HTERT RPE-1 (cell line): Measurements from ENCODE around the gene UBN1.

ENCODE experiments used
- in situ Hi-C: fragments of 300-500 bp; cut with MboI; formaldehyde crosslinking; loops from 4 replicates; pipeline ENCODE4 v1.14.3; 2020; ENCODE audit warnings: low sequenced_read_pairs

UBN1 gene

DNA sequence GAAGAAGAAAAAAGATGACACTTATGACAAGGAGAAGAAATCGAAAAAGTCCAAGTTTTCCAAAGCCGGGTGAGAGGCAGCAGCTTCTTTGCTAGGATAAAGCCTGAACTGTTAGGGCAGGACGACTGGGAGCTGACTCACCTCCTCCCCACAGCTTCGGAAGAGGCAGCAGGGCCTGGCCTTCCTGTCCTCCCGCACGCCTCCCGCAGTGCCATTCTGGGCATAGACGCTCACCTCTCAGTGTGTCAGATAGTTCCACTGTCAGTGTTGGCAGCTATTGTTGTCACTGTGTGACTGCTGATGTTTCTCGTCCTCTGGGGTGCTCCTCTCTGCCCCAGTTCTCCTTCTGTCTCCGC is 12.6 kb downstream of the UBN1 start:
- in situ Hi-C loops, result no loop called here

DNA sequence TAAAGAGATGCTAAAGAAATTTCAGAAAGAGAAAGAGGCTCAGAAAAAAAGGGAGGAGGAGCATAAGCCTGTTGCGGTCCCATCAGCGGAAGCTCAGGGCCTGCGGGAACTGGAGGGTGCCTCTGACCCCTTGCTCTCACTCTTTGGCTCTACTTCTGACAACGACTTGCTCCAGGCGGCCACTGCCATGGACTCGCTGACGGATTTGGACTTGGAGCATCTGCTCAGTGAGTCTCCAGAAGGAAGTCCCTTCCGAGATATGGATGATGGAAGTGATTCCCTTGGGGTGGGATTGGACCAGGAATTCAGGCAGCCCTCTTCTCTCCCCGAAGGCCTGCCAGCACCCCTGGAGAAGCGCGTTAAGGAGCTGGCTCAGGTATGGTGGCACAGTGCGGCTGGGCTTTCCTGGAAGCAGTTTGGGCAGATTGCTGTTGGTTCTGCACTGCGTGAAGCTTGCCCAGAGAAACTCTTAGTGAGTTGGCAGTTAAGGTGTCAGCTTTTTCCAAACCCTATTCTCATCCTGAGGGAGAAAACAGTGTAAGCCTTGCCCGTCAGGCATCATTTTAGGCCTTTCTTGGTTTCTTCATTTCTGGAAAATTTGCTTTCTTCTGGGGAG is 13.6 kb downstream of the UBN1 start:
- in situ Hi-C loops, result no loop called here

DNA sequence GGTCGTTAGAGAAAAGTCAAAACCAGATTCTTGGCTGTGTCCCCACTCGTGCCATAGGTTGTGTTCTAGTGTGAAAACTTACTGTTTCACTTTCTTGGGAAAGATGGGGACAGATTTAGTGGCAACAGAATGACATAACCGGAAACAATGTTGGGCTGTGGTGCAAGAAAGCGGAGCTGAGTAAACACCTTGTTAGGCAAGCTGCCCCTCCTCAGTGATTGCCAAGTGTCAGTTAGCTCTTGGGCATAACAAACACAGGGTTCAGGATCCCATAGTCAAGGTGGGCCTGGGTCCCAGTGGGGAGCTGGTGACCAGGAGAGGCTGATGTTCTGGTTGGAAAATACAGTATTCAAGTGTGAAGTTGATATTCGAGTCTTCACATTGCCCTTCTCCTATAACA is 15.4 kb downstream of the UBN1 start:
- in situ Hi-C loops, result no loop called here

DNA sequence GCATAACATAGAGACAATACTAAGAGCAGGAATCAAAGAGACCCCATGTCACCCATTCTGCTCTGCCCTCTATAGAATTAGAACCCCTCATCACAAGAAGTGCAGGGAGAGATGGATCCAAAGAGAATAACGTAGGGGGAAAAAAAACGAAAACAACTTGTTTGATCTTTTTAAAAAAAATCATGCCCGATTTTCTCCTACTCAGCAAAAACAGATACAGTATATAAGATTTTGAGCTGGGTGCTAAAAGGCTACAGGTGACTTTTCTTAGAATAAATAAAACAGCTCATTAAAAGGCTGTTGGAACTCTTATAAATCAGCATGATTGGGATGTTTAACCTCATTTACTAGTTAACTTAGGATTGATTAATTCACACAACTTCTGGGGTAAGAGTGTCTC is 17.4 kb downstream of the UBN1 start:
- in situ Hi-C loops, result no loop called here

DNA sequence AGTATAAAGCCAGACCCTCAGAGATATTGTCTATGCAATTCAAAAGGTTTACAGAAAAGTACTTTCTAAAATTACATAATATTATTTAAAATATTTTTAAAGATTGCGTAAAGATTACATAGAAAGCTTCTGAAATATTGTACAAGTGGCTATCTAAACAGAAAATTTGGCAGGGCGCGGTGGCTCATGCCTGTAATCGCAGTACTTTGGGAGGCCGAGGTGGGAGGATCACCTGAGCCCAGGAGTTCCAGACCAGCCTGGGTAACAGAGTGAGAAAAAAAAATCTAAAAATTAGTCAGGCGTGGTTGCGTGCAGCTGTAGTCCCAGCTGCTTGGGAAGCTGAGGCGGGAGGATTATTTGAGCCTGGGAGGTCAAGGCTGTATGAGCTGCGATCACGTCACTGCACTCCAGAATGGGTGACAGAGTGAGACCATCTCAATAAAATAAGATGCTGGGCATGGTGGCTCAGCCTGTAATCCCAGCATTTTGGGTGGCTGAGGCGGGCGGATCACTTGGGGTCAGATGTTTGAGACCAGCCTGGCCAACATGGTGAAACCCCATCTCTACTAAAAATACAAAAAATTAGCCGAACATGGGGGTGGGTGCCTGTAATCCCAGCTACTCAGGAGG is 18.1 kb downstream of the UBN1 start:
- in situ Hi-C loops, result no loop called here

DNA sequence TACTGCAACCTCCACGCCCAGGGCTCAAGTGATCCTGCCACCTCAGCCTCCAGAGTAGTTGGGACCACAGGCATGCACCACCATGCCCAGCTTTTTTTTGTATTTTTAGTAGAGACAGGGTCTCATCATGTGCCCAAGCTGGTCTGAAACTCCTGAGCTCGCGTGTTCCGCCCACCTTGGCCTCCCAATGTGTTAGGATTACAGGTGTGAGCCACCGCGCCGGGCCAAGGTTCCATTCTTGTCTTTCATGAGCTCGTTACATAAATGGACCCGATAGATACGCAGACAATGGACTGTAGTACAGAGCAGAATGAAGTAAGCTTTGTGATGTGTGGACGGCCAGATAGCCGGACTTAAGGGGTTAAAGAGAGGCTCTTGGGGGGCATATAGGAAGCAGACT is 19.3 kb downstream of the UBN1 start:
- in situ Hi-C loops, result no loop called here

DNA sequence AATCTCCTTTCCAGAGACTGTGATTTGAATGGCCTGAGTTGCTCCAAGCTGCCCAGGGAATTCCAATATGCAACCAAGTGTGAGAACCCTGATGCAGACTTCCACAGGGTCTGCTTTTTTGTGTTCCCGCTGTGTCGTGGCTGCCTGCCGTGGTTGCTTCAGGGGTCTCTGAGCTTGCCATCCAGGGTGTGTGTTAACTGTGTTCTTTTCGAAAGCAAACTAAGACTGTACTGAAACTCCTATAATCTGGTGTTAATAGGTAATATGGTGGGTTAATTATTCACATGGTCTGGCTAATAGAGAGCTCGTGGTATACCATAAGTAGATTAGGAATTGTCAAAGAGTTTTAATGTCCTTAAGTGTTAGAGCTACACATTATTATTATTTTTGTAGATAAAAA is 20.7 kb downstream of the UBN1 start:
- in situ Hi-C loops, result no loop called here

DNA sequence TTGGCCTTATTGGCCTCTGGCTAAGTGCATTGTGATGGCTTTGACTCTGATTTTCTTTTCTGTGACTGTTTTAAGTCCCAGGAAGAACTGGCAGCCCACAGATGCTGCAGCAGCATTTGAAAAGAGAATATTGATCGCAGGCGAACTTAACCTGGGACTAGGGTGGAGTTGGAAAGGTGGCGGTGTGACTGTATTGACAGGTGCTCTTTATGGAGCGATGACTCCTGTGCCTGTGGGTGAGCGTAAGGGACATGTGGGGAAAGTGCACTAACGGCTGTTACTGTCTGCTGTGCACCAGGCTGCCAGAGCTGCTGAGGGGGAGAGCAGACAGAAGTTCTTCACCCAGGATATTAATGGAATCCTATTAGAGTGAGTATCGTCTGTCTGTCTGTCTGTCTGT is 21.3 kb downstream of the UBN1 start:
- in situ Hi-C loops, result no loop called here

DNA sequence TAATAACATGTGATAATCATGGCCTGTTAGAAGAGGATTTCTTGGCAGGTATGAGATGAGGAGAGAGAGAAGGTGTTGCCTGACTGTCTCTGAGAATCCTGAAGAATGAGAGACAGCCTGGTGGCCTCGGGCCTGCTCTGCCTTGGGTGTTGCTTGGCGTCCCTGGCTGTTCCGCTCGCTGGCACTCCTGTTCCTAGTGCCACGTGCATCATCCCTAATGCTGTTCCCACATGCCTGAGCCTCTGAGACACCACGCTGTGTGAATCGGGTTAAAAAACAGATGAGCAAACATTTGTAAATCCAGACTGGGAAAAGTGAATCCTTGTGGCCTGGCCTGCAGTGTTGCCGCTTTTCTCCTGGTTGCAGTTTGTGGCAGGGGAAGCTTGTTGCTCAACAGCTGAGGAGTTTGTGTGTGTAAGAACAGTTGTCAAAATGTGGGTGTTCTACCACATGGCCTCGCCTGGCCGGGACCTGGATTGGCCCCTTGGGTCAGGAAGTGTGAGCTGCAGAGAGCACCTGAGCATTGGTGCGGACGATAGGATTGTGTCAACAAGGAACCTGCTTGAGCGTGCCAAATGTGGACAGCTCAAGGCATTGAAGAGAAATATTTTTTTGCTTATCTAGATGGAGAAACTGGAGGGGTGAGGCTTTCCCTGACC is 22.0 kb downstream of the UBN1 start:
- in situ Hi-C loops, result no loop called here

DNA sequence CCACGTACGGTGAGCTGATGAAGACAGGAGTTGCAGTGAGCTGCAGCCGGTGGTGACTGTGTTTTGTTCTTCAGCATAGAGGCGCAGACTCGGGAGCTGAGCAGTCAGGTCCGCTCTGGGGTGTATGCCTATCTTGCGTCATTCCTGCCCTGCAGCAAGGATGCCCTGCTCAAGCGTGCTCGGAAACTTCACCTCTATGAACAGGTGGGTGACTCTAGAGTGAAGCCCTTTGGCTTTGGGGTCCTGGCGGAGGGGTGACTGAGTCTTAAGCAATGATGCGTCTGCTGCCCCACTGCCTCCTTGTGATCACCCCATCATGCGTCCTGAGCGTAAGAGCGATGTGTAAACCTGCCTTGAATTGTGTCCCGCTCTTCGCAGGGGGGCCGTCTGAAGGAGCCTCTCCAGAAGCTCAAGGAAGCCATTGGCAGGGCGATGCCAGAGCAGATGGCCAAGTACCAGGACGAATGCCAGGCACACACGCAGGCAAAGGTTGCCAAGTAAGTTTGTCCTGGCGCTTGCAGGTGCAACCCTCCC is 22.9 kb downstream of the UBN1 start:
- in situ Hi-C loops, result no loop called here

DNA sequence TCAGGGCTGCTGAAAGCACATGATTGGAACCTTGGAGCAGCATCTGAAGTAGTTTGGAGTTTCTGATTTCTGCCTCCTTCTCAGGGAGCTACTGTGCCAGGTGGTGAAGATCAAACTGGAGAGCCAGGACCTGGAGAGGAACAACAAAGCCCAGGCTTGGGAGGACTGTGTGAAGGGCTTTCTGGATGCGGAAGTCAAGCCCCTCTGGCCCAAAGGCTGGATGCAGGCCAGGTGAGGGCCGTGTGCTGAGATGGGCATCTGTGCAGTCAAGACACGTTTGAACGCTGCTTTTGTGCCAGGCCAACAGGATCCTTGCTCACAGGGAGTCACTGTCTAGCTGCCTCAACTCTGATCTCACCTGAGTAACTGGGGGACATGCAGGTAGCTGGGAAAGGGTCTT is 23.8 kb downstream of the UBN1 start:
- in situ Hi-C loops, result no loop called here

DNA sequence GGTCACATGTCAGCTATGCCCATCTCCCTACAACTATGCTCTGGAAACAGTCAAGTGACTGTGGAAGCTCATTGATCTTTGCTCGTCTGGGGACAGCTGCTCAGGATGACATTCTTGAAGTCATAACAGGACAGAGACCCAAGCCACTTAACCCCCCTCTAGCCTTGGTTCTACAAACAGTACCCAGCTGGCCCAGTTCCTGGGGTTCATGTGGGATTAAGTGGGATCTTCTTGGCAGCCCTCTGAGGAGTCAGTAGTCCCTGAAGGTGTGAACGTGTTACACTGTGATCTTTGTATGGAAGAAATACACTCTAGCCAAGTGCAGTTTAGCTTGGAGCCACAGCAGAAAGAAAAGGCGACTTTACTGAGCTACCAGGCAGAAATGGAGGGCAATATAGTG is 25.8 kb downstream of the UBN1 start:
- in situ Hi-C loops, result no loop called here

DNA sequence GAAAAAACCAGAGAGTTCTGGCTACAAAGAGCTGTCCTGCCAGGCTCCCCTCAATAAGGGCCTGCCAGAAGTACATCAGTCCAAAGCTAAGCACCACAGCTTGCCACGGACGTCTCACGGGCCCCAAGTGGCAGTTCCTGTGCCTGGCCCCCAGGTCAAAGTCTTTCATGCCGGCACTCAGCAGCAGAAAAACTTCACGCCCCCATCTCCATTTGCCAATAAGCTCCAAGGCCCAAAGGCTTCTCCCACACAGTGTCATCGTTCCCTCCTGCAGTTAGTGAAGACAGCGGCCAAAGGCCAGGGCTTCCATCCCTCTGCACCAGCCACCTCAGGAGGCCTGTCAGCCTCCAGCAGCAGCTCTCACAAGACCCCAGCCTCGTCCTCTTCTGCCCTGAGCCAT is 27.4 kb downstream of the UBN1 start:
- in situ Hi-C loops, result no loop called here

DNA sequence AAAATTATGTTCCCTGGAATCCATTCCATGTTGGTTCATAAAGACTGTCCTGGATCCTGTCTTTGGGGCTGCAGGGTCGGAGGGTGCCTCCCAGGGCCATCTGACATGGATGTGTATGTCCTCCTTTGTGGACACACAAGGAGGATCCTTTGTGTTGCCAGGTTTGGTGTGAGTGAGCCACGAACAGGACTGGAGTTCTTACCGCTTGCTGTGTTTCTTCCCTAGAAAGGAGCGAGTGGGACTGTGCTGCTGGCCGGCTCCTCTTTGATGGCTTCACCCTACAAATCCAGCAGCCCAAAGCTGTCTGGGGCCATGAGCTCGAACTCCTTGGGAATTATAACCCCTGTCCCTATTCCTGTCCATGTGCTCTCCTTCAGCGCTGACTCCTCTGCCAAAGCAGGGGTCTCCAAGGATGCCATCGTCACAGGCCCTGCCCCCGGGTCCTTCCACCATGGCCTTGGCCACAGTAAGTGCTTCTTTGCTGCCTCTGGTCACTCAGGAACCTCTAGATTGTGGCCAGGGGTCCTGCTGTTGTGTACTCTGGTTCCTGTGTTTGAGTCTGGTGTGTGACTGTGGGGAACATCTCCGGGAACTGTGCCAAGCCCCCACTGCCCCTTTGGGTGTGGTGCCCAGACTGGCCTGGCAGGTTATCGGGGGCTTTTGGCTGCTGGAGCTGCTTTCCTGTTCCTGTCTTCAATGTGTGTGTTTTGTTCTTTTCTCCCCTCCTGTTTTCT is 29.5 kb downstream of the UBN1 start:
- in situ Hi-C loops, result no loop called here

DNA sequence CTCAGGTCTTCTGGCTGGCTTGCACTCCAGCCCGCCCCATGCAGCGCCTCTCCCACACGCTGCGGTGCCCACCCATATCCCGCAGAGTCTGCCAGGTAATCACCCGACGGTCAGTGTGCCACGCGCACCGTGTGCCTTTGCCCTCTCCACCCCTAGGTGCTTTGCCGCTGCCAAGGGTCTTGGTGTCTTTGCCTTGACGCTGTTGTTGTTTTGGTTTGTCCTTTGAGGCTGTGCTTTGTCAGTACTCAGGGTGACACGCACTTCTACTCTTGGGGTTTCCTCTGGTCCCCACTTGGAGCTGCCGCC is 30.1 kb downstream of the UBN1 start:
- in situ Hi-C loops, result no loop called here

DNA sequence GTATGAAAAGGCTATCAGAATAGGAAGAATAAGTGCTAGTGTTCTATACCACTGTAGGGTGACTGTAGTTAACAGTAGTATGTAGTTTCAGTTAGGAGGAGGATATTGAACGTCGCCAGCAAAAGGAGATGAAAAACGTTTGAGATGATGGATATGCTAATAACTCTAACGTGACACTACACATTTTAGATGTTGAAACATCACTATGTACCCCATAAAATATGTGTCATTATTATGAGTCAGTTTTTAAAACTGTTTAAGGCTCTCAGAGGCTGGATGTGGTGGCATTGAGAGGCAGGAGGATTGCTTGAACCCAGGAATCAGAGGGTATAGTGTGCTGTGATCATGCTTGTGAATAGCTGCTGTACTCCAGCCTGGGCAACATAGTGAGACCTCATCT is 31.8 kb downstream of the UBN1 start:
- in situ Hi-C loops, result no loop called here

DNA sequence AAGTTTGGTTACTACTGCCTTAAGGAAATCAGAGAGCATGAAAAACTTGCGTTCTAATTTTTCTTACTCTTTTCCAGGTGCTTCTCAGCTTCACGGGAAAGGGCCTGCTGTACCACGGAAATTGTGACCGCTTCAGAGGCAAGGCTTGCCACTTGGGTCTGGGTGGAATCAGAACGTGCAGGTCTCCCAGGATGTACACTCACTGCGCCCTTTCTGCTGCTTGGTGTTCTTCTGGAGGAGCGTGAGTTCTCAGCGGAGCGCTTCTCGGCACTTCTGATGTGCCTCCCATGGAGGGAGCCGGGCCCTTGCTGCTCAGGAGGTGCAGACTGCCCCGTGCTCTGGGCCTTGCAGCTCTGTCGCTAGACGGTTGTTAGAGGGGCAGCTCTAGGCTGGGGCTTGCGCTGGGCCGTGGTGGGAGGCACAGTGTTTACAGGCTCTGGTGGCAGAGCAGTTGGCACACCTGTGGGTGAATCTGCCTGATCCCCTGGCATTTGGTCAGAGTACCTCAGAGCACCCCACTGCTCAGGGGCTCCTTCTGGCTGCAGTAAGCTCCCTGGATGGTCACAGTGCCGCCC is 32.8 kb downstream of the UBN1 start:
- in situ Hi-C loops, result no loop called here

DNA sequence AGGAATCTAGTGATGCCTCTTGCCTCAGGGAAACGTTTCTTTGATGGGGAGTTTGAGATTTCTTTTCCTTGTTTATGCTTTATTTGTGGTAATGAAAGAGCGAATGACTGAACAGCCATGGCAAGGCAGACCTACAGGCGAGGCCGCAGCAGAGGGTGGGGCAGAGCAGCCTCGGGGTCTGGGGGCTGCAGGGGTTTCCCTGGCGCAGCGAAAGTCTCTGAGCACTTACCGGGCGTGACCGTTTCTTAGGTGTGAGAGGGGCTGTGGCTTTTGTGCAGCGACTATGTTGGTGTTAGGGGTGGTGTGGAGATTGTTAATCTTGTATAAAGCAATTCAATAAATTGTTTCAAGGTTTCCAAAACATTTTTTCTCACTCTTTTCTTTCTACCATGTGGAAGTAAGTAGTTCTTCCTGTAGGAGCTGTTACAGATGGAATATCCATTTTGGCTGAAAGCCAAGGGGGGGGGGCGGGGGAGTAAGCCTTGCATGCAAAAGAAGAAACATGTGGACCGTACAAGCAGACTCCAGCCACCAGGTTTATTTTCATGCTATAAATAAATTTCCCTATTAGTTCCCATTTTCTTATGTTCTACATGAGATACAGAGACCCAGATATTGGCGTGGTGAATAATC is 34.8 kb downstream of the UBN1 start:
- in situ Hi-C loops, result no loop called here

DNA sequence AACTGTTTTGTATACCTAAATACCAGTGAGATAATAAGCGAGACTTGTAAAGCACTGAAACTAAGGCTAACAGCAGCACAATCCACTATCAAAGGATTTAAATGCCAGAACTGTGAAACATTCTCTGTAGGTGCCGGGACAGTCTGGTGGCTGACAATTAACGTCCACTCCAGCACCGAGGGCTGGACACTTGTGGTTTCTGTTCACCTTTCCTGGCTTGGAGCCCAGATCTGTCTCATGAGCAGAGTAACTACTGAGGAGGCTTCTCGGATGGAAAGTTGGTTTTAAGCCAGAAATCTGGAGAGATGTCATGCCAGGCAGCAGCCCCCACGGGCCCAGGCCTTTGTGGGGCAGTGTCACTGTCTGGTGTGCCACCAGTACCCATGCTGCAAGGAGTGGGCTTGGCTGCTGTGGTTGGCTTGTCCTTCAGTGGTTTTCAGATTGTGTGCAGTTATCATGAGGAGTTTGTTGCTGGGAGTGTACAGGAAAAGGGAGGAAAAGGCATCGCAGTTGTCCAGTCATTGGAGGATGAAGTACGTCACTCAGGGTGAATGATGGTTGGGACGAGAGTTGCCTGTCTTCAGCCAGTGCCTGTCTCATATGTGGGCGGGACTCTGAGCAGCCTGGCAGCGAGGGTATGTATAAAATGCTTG is 35.5 kb downstream of the UBN1 start:
- in situ Hi-C loops, result no loop called here

DNA sequence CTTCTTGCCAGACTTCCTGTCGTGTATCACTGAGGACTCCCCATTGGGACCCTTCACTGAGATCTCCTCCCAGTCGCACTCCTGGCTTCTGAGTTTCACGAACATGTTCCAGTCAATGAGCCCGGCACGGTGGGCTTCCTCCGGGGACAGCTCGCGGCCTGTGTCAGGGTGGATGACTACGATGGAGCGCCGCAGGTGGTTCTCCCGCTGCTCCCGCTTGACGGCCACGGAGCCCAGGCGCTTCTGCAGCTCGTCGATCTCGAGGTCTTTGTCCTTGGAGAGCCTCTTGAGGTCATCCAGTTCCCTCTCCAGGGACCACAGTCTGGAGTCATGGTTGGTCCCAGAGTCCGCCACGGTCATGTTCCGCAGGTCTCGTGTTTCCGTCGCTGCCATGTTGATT is 36.2 kb downstream of the UBN1 start:
- in situ Hi-C loops, result no loop called here

DNA sequence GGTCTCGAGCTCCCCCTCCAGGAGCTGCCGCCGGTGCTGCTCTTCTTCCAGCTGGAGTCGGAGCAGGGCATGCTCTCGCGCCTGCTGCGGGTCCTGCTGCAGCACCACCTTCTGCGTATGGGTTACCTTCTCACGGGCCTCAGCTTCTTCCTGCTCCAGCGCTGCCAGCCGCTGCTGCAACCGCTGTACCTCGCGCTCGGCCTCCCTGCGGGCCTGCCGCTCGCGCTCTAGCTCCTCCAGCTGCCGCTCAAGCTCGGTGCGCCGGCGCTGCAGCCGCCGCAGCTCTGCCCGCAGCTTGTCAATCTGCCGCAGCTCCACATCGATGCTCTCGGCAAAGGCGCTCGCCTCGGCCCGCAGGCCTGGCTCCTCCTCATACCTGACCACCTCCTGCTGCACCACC is 36.9 kb downstream of the UBN1 start:
- in situ Hi-C loops, result no loop called here
